ENCODE data around the gene GRAMD1B.

GRAMD1B gene

DNA sequence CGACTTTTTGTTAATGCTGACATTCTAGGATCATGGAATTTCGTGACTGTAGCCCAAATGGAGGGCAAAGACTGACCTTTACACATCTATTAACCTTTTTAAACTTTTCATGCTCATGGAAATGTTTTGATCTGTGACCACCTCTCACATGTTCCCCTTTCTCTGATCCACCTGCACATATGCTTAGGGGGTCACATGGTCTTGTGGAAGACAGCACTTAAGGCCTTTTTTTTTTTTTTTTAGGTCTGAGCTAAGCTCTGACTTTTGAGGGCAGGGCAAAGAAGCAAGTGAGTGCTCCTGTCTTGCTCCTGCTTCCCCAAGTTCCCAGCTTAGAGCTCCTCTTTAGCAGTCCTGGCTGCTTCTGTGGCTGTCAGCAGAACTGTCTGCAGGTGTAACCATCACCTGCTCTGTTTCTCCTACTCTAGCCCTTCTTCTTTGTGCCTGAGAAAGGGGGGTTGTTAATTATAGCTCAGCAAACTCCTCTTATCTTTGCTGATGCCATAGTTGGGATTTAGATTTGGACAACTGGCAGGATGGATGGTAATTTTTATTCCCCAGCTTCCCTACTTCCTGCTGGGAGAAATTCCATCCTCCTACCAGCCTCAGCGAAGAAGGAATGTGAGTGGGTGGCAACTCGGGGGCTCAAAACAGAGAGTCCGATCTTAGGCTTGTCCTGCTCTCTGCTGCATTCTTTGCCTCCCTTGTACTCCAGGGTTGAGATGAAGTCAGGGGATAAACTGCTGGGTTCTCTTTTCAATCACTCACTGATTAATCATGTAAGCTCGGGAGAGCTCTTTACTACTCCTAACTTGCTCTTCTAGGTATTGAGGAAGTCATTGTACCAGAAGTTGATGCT is 64.4 kb downstream of the GRAMD1B start:
- Histone ChIP-seq H3K36me3 (ENCODE audit: control insufficient read depth, insufficient read depth, low read length) (no peaks in the 10 kb centered on the region), H2BK5ac (ENCODE audit: low read length) (no peak overlapping the region), H3K56ac (ENCODE audit: low read length) (no peak overlapping the region), H3K27me3 (ENCODE audit: insufficient read depth, low read length, poor library complexity) (no peaks in the 10 kb centered on the region), H2AK5ac (ENCODE audit: low read length) (no peak overlapping the region), H3K4me3 (ENCODE audit: low read length) (no peak overlapping the region), H4K5ac (ENCODE audit: low read length) (no peak overlapping the region), H3K23ac (ENCODE audit: low read length) (no peak overlapping the region), H3K18ac (ENCODE audit: low read length) (no peak overlapping the region), H3K27ac (ENCODE audit: low read depth, low read length) (no peak overlapping the region), H3K9ac (ENCODE audit: low read length) (no peak overlapping the region), H3K4me2 (ENCODE audit: low read length) (no peak overlapping the region), H4K8ac (ENCODE audit: low read depth, low read length) (no peak overlapping the region), H3K4me1 (ENCODE audit: control insufficient read depth, low read depth, low read length) (peaks cover 5% of the 10 kb centered on the region), H2BK15ac (replicated peaks; ENCODE audit: low read depth) (no peak overlapping the region), H3K4ac (ENCODE audit: low read depth, low read length) (no peak overlapping the region), H3K79me1 (ENCODE audit: low read length) (no peaks in the 10 kb centered on the region), H2BK120ac (ENCODE audit: low read depth, low read length) (no peak overlapping the region), H3K79me2 (ENCODE audit: control insufficient read depth, insufficient read depth, low read length) (no peaks in the 10 kb centered on the region)
- WGBS (ENCODE audit: extremely low coverage, insufficient coverage, low lambda C conversion rate), result no CpG with 5 or more reads among the region's 6 CpGs
- peak; percentile 68 for DNase-seq

DNA sequence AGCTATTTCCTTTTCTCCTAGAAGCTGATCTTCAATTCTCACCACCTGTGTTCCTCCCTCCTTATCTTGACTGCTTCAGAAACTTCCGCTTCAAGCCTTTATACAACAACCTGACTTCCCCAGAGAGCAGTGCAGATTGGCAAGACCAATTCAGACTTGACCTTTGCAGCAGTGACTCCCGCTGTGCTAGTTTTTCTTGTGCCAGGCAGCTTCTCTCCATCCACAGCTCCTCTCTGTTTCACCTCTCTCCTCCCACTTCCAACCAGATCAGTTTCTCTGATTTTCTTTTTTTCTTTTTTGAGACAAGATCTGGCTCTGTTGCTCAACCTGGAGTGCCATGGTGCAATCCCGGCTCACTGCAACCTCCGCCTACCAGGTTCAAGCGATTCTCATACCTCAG is 74.3 kb downstream of the GRAMD1B start:
- H4K8ac ChIP-seq (ENCODE audit: low read depth, low read length), result no peak overlapping the region
- DNase-seq, result no peak
- H3K4me1 ChIP-seq (ENCODE audit: control insufficient read depth, low read depth, low read length), result peaks cover under 1% of the 10 kb centered on the region
- no peak overlapping the region for H2AK5ac ChIP-seq (ENCODE audit: low read length)
- H3K27ac ChIP-seq (ENCODE audit: low read depth, low read length), result no peak overlapping the region
- no peaks in the 10 kb centered on the region for H3K36me3 ChIP-seq (ENCODE audit: control insufficient read depth, insufficient read depth, low read length)
- no peak overlapping the region for H2BK15ac ChIP-seq (replicated peaks; ENCODE audit: low read depth)
- no peak overlapping the region for H4K5ac ChIP-seq (ENCODE audit: low read length)
- no peak overlapping the region for H3K18ac ChIP-seq (ENCODE audit: low read length)
- no peak overlapping the region for H3K56ac ChIP-seq (ENCODE audit: low read length)
- no peak overlapping the region for H3K4me2 ChIP-seq (ENCODE audit: low read length)
- no CpG with 5 or more reads among the region's 5 CpGs for WGBS (ENCODE audit: extremely low coverage, insufficient coverage, low lambda C conversion rate)
- H3K79me2 ChIP-seq (ENCODE audit: control insufficient read depth, insufficient read depth, low read length), result no peaks in the 10 kb centered on the region
- no peaks in the 10 kb centered on the region for H3K27me3 ChIP-seq (ENCODE audit: insufficient read depth, low read length, poor library complexity)
- peaks cover 2% of the 10 kb centered on the region for H3K79me1 ChIP-seq (ENCODE audit: low read length)
- H3K9ac ChIP-seq (ENCODE audit: low read length), result no peak overlapping the region
- H3K4me3 ChIP-seq (ENCODE audit: low read length), result no peak overlapping the region
- no peak overlapping the region for H3K4ac ChIP-seq (ENCODE audit: low read depth, low read length)
- no peak overlapping the region for H3K23ac ChIP-seq (ENCODE audit: low read length)
- no peak overlapping the region for H2BK120ac ChIP-seq (ENCODE audit: low read depth, low read length)
- H2BK5ac ChIP-seq (ENCODE audit: low read length), result no peak overlapping the region

DNA sequence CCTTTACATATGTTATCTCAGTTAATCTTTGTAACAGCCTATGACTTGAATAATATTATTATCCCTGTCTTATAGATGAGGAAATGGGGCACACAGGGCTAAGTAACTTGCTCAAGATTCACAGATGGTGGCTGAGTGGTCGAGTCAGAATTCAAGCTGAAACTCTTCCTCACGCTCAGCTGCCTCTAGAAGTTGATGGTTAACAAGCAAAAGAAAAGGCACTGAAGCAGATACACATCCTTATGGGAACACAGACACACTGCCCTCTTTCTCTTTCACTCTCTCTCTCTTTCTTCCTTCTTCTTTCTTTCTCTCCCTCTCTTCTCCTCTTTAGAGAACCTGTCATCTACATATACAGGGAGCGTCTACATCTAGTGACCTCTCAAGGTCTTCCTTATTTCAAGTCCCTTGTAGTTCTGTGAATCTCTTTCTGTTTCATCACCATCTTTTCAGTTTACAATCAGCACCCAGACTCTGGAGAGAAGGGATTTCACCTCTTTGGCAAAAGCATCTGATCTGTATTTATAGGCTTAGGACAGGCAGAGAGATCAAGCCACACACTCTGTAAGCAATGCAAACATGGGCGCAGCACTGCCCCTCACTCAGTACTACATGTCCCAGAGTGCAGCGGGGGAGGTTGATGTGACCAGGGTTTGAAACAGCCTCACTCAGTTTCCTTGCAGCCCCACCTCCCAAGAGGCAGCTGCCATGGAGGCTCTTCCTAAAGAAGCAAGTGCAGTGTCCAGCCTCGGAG is 75.7 kb downstream of the GRAMD1B start:
- H2AK5ac ChIP-seq (ENCODE audit: low read length), result no peak overlapping the region
- no peak overlapping the region for H3K4me3 ChIP-seq (ENCODE audit: low read length)
- DNase-seq, result peak; percentile 82
- H3K23ac ChIP-seq (ENCODE audit: low read length), result no peak overlapping the region
- no CpG with 5 or more reads among the region's 6 CpGs for WGBS (ENCODE audit: extremely low coverage, insufficient coverage, low lambda C conversion rate)
- H3K4ac ChIP-seq (ENCODE audit: low read depth, low read length), result no peak overlapping the region
- no peak overlapping the region for H3K4me2 ChIP-seq (ENCODE audit: low read length)
- H3K18ac ChIP-seq (ENCODE audit: low read length), result no peak overlapping the region
- H3K9ac ChIP-seq (ENCODE audit: low read length), result no peak overlapping the region
- H3K4me1 ChIP-seq (ENCODE audit: control insufficient read depth, low read depth, low read length), result peaks cover 3% of the 10 kb centered on the region
- H2BK5ac ChIP-seq (ENCODE audit: low read length), result no peak overlapping the region
- H4K8ac ChIP-seq (ENCODE audit: low read depth, low read length), result no peak overlapping the region
- H4K5ac ChIP-seq (ENCODE audit: low read length), result no peak overlapping the region
- H2BK120ac ChIP-seq (ENCODE audit: low read depth, low read length), result no peak overlapping the region
- H3K79me2 ChIP-seq (ENCODE audit: control insufficient read depth, insufficient read depth, low read length), result no peaks in the 10 kb centered on the region
- H3K36me3 ChIP-seq (ENCODE audit: control insufficient read depth, insufficient read depth, low read length), result no peaks in the 10 kb centered on the region
- no peak overlapping the region for H2BK15ac ChIP-seq (replicated peaks; ENCODE audit: low read depth)
- H3K56ac ChIP-seq (ENCODE audit: low read length), result no peak overlapping the region
- no peaks in the 10 kb centered on the region for H3K27me3 ChIP-seq (ENCODE audit: insufficient read depth, low read length, poor library complexity)
- H3K79me1 ChIP-seq (ENCODE audit: low read length), result peaks cover 2% of the 10 kb centered on the region
- no peak overlapping the region for H3K27ac ChIP-seq (ENCODE audit: low read depth, low read length)

DNA sequence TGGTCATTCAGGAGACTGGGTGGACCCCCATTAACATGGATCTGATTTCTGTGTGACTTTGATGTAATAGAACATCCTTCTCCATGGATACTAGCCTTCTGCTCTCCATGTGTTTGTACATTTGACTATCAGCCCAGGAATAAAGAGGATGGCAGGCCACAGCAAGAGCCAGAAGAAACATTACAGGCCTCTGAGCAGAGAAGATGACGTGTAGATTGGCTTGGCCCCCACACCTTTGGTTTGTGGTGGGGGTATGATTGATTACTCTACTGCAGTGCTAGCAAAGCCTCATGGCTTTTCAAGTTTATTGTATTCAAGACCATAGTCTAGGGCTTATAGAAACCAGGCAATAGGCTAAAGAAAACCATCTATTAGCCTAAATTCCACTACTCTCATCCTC is 77.0 kb downstream of the GRAMD1B start:
- no CpG with 5 or more reads among the region's 1 CpG for WGBS (ENCODE audit: extremely low coverage, insufficient coverage, low lambda C conversion rate)

DNA sequence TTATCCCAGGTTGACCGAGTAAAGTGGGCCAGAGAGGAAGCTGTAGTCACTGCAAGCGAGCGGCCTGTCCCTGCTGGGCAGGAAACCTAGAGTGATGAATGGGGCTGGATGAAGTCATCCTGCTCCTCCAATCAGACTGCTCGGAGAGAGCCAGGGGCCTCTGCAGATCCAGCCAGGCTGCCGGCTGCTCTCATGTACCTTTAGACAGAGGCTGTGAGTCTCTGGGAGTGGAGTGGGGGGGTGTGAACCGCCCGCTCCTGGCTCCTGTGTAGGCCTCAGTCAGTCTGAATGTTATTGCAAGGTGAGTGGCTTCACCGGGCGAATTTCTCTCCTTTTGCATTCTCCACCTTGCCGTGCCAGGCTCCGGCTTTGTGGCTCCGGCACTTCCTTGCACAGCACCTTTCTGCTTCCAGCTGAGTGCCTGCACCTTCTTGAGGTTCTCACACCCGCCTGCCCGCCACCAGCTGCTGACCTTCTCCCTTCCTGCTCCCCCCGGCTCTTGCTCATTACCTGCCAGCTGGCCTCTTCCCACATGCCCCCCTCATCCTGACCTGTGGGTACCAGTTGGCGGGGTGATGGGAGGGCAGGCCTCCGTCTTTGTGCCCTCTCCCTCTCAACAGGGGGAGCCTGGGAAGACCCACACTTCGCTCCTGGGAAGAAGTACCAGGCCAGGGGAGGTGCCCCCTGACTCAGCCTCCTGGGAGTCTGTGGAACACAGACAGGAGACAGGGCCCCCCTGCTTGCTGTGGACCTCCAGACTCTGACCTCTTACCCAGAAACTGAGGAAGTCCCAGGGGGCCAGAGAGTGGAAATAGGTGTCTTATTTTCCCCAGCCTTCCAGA is 79.9 kb downstream of the GRAMD1B start:
- H3K4me1 ChIP-seq (ENCODE audit: control insufficient read depth, low read depth, low read length), result peaks cover 4% of the 10 kb centered on the region
- H2AK5ac ChIP-seq (ENCODE audit: low read length), result no peak overlapping the region
- WGBS (ENCODE audit: extremely low coverage, insufficient coverage, low lambda C conversion rate), result no CpG with 5 or more reads among the region's 18 CpGs
- no peaks in the 10 kb centered on the region for H3K79me2 ChIP-seq (ENCODE audit: control insufficient read depth, insufficient read depth, low read length)
- no peak overlapping the region for H2BK5ac ChIP-seq (ENCODE audit: low read length)
- H2BK120ac ChIP-seq (ENCODE audit: low read depth, low read length), result no peak overlapping the region
- no peak overlapping the region for H3K4me3 ChIP-seq (ENCODE audit: low read length)
- peak overlapping the region; percentile 11 for H3K9ac ChIP-seq (ENCODE audit: low read length)
- H4K8ac ChIP-seq (ENCODE audit: low read depth, low read length), result no peak overlapping the region
- no peak overlapping the region for H3K27ac ChIP-seq (ENCODE audit: low read depth, low read length)
- H3K18ac ChIP-seq (ENCODE audit: low read length), result no peak overlapping the region
- no peak overlapping the region for H3K4ac ChIP-seq (ENCODE audit: low read depth, low read length)
- peaks cover 4% of the 10 kb centered on the region for H3K79me1 ChIP-seq (ENCODE audit: low read length)
- no peak overlapping the region for H2BK15ac ChIP-seq (replicated peaks; ENCODE audit: low read depth)
- peak; percentile 95 for DNase-seq
- no peak overlapping the region for H3K4me2 ChIP-seq (ENCODE audit: low read length)
- H3K36me3 ChIP-seq (ENCODE audit: control insufficient read depth, insufficient read depth, low read length), result no peaks in the 10 kb centered on the region
- H3K56ac ChIP-seq (ENCODE audit: low read length), result no peak overlapping the region
- no peaks in the 10 kb centered on the region for H3K27me3 ChIP-seq (ENCODE audit: insufficient read depth, low read length, poor library complexity)
- H3K23ac ChIP-seq (ENCODE audit: low read length), result no peak overlapping the region
- no peak overlapping the region for H4K5ac ChIP-seq (ENCODE audit: low read length)

More for the DNA sequence above, 77.0 kb downstream of the GRAMD1B start:
- Histone ChIP-seq H3K79me2 (ENCODE audit: control insufficient read depth, insufficient read depth, low read length) (no peaks in the 10 kb centered on the region), H3K23ac (ENCODE audit: low read length) (no peak overlapping the region), H3K27ac (ENCODE audit: low read depth, low read length) (no peak overlapping the region), H3K4me2 (ENCODE audit: low read length) (no peak overlapping the region), H3K79me1 (ENCODE audit: low read length) (peaks cover under 1% of the 10 kb centered on the region), H3K4me1 (ENCODE audit: control insufficient read depth, low read depth, low read length) (peaks cover 4% of the 10 kb centered on the region), H3K9ac (ENCODE audit: low read length) (no peak overlapping the region), H2BK120ac (ENCODE audit: low read depth, low read length) (no peak overlapping the region), H3K4ac (ENCODE audit: low read depth, low read length) (no peak overlapping the region), H4K5ac (ENCODE audit: low read length) (no peak overlapping the region), H3K36me3 (ENCODE audit: control insufficient read depth, insufficient read depth, low read length) (no peaks in the 10 kb centered on the region), H2AK5ac (ENCODE audit: low read length) (no peak overlapping the region), H4K8ac (ENCODE audit: low read depth, low read length) (no peak overlapping the region), H2BK15ac (replicated peaks; ENCODE audit: low read depth) (no peak overlapping the region), H3K18ac (ENCODE audit: low read length) (no peak overlapping the region), H3K4me3 (ENCODE audit: low read length) (no peak overlapping the region), H2BK5ac (ENCODE audit: low read length) (no peak overlapping the region), H3K27me3 (ENCODE audit: insufficient read depth, low read length, poor library complexity) (no peaks in the 10 kb centered on the region), H3K56ac (ENCODE audit: low read length) (no peak overlapping the region)
- DNase-seq, result no peak

All from mesendoderm (in vitro differentiated cells).